ENCODE data around the gene TMEM125.

GRCh38 chr1:43265431-43265830 lies 4.4 kb upstream of the TMEM125 start:
- no peak for TF ChIP-seq RBBP5 (IDR thresholded peaks at IDR 0.05; ENCODE audit: borderline replicate concordance, insufficient read depth, low read length, poor library complexity, severe bottlenecking)
- TF ChIP-seq, protein P1, sequence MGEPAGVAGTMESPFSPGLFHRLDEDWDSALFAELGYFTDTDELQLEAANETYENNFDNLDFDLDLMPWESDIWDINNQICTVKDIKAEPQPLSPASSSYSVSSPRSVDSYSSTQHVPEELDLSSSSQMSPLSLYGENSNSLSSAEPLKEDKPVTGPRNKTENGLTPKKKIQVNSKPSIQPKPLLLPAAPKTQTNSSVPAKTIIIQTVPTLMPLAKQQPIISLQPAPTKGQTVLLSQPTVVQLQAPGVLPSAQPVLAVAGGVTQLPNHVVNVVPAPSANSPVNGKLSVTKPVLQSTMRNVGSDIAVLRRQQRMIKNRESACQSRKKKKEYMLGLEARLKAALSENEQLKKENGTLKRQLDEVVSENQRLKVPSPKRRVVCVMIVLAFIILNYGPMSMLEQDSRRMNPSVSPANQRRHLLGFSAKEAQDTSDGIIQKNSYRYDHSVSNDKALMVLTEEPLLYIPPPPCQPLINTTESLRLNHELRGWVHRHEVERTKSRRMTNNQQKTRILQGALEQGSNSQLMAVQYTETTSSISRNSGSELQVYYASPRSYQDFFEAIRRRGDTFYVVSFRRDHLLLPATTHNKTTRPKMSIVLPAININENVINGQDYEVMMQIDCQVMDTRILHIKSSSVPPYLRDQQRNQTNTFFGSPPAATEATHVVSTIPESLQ (CRISPR knock-in tag; IDR thresholded peaks at IDR 0.05): no peak
